Measurements from ENCODE around the gene BRAF. TPM values are rescaled to one million over a fixed set of nuclear protein-coding genes. Genes with fewer than 3 reads are reported as not detected.

BRAF gene
- total and polyA plus RNA-seq, 2 donors (not counting 3 experiments of a cell fraction or from before 2014, with no cell fraction given) = 6.6 to 26.2 TPM

GRCh38 chr7:140903741-140904480 is 20.8 kb downstream of the BRAF start:
- ChIA-PET CTCF (interaction anchor here (1.3 kb wide), 1 partner anchor 93 kb away, joined by 4 read pairs; no protein-coding TSS in a partner anchor), POLR2A (no interaction called here)
- DNase-seq (ENCODE audit: low read depth, low spot score) = no peak
- dilution Hi-C loops (cut with MboI; ENCODE audit: extremely low pct_ligation_motif_present, low sequenced_read_pairs) = no loop called here
- Histone ChIP-seq H4K20me1 (replicated peaks; ENCODE audit: control insufficient read depth, extremely low read depth, insufficient read depth, low read length) (no peaks in the 10 kb centered on the region), H3K36me3 (ENCODE audit: control insufficient read depth in 2 of 2, extremely low read depth in 1 of 2, insufficient read depth in 2 of 2, low read length in 2 of 2) (no peaks in the 10 kb centered on the region), H3K9me1 (replicated peaks; ENCODE audit: control insufficient read depth, extremely low read depth, insufficient read depth, low read length) (no peaks in the 10 kb centered on the region), H3K4me1 (ENCODE audit: control insufficient read depth, extremely low read depth, insufficient read depth, low read length) (no peaks in the 10 kb centered on the region), H3K27me3 (ENCODE audit: control insufficient read depth in 2 of 2, insufficient read depth in 2 of 2, low read length in 2 of 2) (no peaks in the 10 kb centered on the region), H3K79me2 (ENCODE audit: control insufficient read depth, insufficient read depth, low read length) (peaks cover 55% of the 10 kb centered on the region), H3K4me3 (replicated peaks in 1 of 3; ENCODE audit: insufficient read depth in 1 of 3, low read depth in 1 of 3, low read length in 3 of 3) (no peak overlapping the region), H3K9ac (replicated peaks; ENCODE audit: extremely low read depth, insufficient read depth, low read length) (no peak overlapping the region), H3K27ac (ENCODE audit: insufficient read depth, low read depth, low read length) (no peak overlapping the region), H3K4me2 (ENCODE audit: insufficient read depth, low read length) (no peak overlapping the region), H3K9me3 (replicated peaks; ENCODE audit: control insufficient read depth, insufficient read depth, low read length) (no peaks in the 10 kb centered on the region), H2AFZ (ENCODE audit: low read depth, low read length) (no peak overlapping the region)
- no TSS peak for BruUV-seq (replicated peaks)
- TF ChIP-seq CTCF (IDR thresholded peaks at IDR 0.05; ENCODE audit: extremely low read depth in 1 of 2, insufficient read depth in 1 of 2, low read depth in 1 of 2, low read length in 2 of 2) (no peak), FOS (IDR thresholded peaks at IDR 0.05; ENCODE audit: borderline replicate concordance, insufficient read depth, low read length) (no peak), EZH2 (IDR thresholded peaks at IDR 0.05; ENCODE audit: borderline replicate concordance, low read depth, low read length, severe bottlenecking) (no peak), POLR2A (IDR thresholded peaks at IDR 0.05; ENCODE audit: low read depth, low read length) (no peak), JUN (IDR thresholded peaks at IDR 0.05; ENCODE audit: borderline replicate concordance, insufficient read depth, insufficient read length, low read depth) (no peak), POLR2AphosphoS5 (IDR thresholded peaks at IDR 0.05; ENCODE audit: insufficient read depth, low read depth, low read length) (no peak), MYC (IDR thresholded peaks at IDR 0.05; ENCODE audit: low read depth, low read length) (no peak), MAX (IDR thresholded peaks at IDR 0.05; ENCODE audit: insufficient read depth, insufficient read length) (no peak), GATA2 (IDR thresholded peaks at IDR 0.05; ENCODE audit: insufficient read depth, insufficient read length, low read depth, low read length) (no peak)
- no peak for FAIRE-seq
- intact Hi-C loops (cut with micrococcal nuclease) = no loop called here

Data from endothelial cell of umbilical vein (primary cell).